ENCODE data around the gene NUTM2D. TPM values are rescaled to one million over a fixed set of nuclear protein-coding genes. Genes with fewer than 3 reads are reported as not detected.
"Not testable (repeated sequence)": the region's sequence is repeated elsewhere in the genome, so short reads cannot be mapped to it uniquely, and the experiment has no call there.

NUTM2D gene
- 0.44 and 0.60 TPM in 2 replicates for total RNA-seq

- DNase-seq (ENCODE audit: low read depth in 2 of 2) = not testable (repeated sequence)
These were observed at the start of gene NUTM2D for GRCh38 chr10:87357444-87357843. TSS of gene NUTM2D (plus strand) at chr10:87357744. CDS start at chr10:87358266, 522 bp downstream.

GRCh38 chr10:87308702-87309101, 48.8 kb upstream of the NUTM2D start:
- not testable (repeated sequence) for DNase-seq (ENCODE audit: low read depth in 2 of 2)

GRCh38 chr10:87309657-87310056, 47.9 kb upstream of the NUTM2D start:
- DNase-seq (ENCODE audit: low read depth in 2 of 2) = not testable (repeated sequence)

GRCh38 chr10:87311521-87311920, 46.0 kb upstream of the NUTM2D start:
- not testable (repeated sequence) for DNase-seq (ENCODE audit: low read depth in 2 of 2)

GRCh38 chr10:87313649-87314359, 43.7 kb upstream of the NUTM2D start:
- not testable (repeated sequence) for DNase-seq (ENCODE audit: low read depth in 2 of 2)

- not testable (repeated sequence) for DNase-seq (ENCODE audit: low read depth in 2 of 2)
These were observed 43.1 kb upstream of the NUTM2D start for GRCh38 chr10:87314360-87314973.

GRCh38 chr10:87321505-87321904, 36.0 kb upstream of the NUTM2D start:
- DNase-seq (ENCODE audit: low read depth in 2 of 2) = not testable (repeated sequence)

GRCh38 chr10:87324559-87324958, 33.0 kb upstream of the NUTM2D start:
- DNase-seq (ENCODE audit: low read depth in 2 of 2) = not testable (repeated sequence)

- DNase-seq (ENCODE audit: low read depth in 2 of 2) = not testable (repeated sequence)
These were observed 29.6 kb upstream of the NUTM2D start for GRCh38 chr10:87327958-87328357.

GRCh38 chr10:87329131-87329530, 28.4 kb upstream of the NUTM2D start:
- DNase-seq (ENCODE audit: low read depth in 2 of 2) = peak; percentile 26 to 47

- DNase-seq (ENCODE audit: low read depth in 2 of 2) = not testable (repeated sequence)
These were observed 24.9 kb upstream of the NUTM2D start for GRCh38 chr10:87332687-87333086.

- DNase-seq (ENCODE audit: low read depth in 2 of 2) = peak in 1 of 2 donors; percentile 8
These were observed 17.1 kb upstream of the NUTM2D start for GRCh38 chr10:87340411-87340810.

- DNase-seq (ENCODE audit: low read depth in 2 of 2) = not testable (repeated sequence)
These were observed 15.9 kb upstream of the NUTM2D start for GRCh38 chr10:87341546-87342142.

- peak; percentile 87 for DNase-seq (ENCODE audit: low read depth in 2 of 2)
These were observed 15.3 kb upstream of the NUTM2D start for GRCh38 chr10:87342249-87342710.

GRCh38 chr10:87342711-87343258, 14.8 kb upstream of the NUTM2D start:
- peak; percentile 79 to 85 for DNase-seq (ENCODE audit: low read depth in 2 of 2)

- not testable (repeated sequence) for DNase-seq (ENCODE audit: low read depth in 2 of 2)
These were observed 11.8 kb upstream of the NUTM2D start for GRCh38 chr10:87345743-87346142.

- DNase-seq (ENCODE audit: low read depth in 2 of 2) = not testable (repeated sequence)
These were observed 7.4 kb upstream of the NUTM2D start for GRCh38 chr10:87350161-87350560.

GRCh38 chr10:87352825-87353224, 4.7 kb upstream of the NUTM2D start:
- not testable (repeated sequence) for DNase-seq (ENCODE audit: low read depth in 2 of 2)

- DNase-seq (ENCODE audit: low read depth in 2 of 2) = not testable (repeated sequence)
These were observed 2.4 kb upstream of the NUTM2D start for GRCh38 chr10:87355110-87355509.

- DNase-seq (ENCODE audit: low read depth in 2 of 2) = peak in 1 of 2 donors; percentile 13
These were observed 615 bp downstream of the NUTM2D start for GRCh38 chr10:87358159-87358558.

GRCh38 chr10:87369514-87370112, 12.1 kb downstream of the NUTM2D start:
- not testable (repeated sequence) for DNase-seq (ENCODE audit: low read depth in 2 of 2)
